ENCODE measurements around the gene NELFA. TPM values are rescaled to one million over a fixed set of nuclear protein-coding genes. Genes with fewer than 3 reads are reported as not detected.

Gene NELFA
- total RNA-seq, 2 donors from 2014 or later: 29.5 to 53.3 TPM

DNA sequence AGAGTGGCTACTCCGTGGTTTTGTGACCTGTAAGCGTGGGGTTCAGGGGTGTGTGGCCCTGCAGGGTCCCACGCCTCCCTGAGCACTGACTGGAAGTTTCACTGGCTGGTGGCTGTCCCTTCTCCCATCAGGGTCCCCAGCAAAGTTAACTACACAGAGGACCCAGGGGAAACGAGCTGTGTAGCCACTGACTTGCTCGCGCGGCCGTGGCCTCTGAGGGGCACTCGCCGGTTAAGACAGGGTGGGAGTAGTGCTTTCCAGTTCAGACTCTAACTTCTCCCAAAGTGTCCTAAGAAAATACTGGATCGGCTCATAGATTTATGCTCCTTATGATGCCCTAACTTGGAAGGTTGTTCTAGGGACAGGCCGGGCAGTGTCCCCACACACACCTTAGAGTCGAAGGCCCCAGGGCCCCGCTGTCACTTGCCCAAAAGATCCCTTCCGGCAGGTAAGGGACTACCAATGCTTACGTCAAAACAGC lies 28.2 kb downstream of the NELFA start:
- WGBS: 93% methylated on average over 16 of the region's 16 CpGs
- Histone ChIP-seq H3K27ac (no peak overlapping the region), H3K9me3 (no peaks in the 10 kb centered on the region), H3K4me3 (no peak overlapping the region), H3K36me3 (peaks cover 4 to 7% of the 10 kb centered on the region in 2 donors), H3K4me1 (replicated peaks) (no peaks in the 10 kb centered on the region), H3K27me3 (replicated peaks; ENCODE audit: insufficient read depth) (no peaks in the 10 kb centered on the region)
- TF ChIP-seq, protein P1, sequence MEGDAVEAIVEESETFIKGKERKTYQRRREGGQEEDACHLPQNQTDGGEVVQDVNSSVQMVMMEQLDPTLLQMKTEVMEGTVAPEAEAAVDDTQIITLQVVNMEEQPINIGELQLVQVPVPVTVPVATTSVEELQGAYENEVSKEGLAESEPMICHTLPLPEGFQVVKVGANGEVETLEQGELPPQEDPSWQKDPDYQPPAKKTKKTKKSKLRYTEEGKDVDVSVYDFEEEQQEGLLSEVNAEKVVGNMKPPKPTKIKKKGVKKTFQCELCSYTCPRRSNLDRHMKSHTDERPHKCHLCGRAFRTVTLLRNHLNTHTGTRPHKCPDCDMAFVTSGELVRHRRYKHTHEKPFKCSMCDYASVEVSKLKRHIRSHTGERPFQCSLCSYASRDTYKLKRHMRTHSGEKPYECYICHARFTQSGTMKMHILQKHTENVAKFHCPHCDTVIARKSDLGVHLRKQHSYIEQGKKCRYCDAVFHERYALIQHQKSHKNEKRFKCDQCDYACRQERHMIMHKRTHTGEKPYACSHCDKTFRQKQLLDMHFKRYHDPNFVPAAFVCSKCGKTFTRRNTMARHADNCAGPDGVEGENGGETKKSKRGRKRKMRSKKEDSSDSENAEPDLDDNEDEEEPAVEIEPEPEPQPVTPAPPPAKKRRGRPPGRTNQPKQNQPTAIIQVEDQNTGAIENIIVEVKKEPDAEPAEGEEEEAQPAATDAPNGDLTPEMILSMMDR (IDR thresholded peaks at IDR 0.05): no peak
- no peak for TF ChIP-seq POLR2AphosphoS5 (IDR thresholded peaks at IDR 0.05)
- TF ChIP-seq POLR2A (IDR thresholded peaks at IDR 0.05): no peak
- DNase-seq (ENCODE audit: low spot score): no peak
- intact Hi-C loops (cut with DNase I): no loop called here

DNA sequence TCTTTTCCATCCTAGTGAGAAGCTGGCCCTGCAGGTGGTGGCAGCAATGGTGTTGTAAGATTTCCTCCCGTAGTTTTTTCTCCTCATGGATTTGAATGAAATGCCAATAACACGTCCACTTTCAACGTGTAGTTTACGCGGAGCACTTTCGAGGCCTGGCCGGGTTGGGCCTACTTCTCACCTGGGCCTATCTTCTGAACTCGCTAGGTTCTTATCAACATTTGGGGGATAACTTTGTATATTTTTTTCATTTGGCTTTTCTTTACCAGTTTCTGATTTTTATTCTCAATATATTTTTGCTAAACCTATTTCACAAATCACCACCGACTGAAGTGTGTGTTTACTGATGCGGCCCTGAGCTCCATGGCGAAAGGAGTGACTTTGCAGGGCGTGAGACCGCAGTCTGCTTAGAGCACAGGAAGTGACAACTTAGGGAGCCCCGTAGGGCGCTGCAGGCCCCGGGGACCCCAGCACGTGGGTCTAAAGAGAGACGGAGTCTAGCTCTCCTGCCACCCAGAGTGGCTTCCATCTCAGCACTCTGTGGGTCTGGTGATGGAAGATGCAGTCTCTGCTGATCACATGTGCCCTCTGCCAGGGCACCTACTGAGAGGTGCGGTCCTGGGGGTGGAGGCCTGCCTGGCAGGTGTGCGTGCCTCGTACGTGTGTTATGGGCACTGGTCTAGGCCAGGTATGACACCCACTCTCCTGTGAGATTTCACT lies 29.1 kb downstream of the NELFA start:
- intact Hi-C loops (cut with DNase I): no loop called here
- Histone ChIP-seq H3K9me3 (no peaks in the 10 kb centered on the region), H3K36me3 (peaks cover 3 to 4% of the 10 kb centered on the region in 2 donors), H3K4me1 (replicated peaks) (no peaks in the 10 kb centered on the region), H3K4me3 (no peak overlapping the region), H3K27me3 (replicated peaks; ENCODE audit: insufficient read depth) (no peaks in the 10 kb centered on the region), H3K27ac (no peak overlapping the region)
- 82% methylated on average over 22 of the region's 22 CpGs for WGBS
- no peak for DNase-seq (ENCODE audit: low spot score)
- TF ChIP-seq, protein P1 (IDR thresholded peaks at IDR 0.05): no peak
- no peak for TF ChIP-seq POLR2AphosphoS5 (IDR thresholded peaks at IDR 0.05)
- TF ChIP-seq POLR2A (IDR thresholded peaks at IDR 0.05): no peak

DNA sequence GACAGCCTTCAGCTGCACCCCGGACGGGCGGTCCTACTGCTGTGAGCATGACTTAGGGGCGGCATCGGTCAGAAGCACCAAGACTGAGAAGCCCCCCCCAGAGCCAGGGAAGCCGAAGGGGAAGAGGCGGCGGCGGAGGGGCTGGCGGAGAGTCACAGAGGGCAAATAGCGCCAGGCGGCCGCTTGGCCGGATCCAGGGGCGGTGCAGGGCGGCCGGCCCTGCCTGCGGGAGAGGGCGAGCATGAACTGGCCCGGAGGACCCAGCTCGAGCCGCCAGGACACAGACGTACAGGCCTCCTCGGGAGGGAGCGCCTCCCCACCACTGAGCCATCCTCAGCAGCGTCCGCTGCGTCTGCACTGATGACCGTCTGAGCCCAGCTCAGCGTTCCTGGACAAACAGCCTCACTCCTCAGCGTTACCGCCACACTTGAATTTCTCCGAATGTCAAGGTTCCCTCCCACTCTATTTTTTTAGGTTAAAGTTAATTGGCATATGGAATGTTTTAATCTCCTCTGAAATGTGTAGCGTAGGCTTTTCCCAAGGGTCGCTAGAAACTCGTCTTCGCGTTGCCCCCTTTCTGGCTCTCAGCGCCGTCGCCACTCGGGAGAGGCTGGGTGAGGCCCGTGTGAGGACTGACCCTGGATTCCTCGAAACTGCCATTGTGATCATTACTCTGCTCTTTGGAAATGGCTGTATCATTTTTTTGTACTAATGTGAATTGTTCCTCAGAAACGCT lies 29.9 kb downstream of the NELFA start:
- H3K4me3 ChIP-seq: no peak overlapping the region
- TF ChIP-seq POLR2A (IDR thresholded peaks at IDR 0.05) (no peak), POLR2AphosphoS5 (IDR thresholded peaks at IDR 0.05) (no peak)
- TF ChIP-seq, protein P1 (IDR thresholded peaks at IDR 0.05): no peak
- no peaks in the 10 kb centered on the region for H3K27me3 ChIP-seq (replicated peaks; ENCODE audit: insufficient read depth)
- no peak overlapping the region for H3K27ac ChIP-seq
- no peaks in the 10 kb centered on the region for H3K9me3 ChIP-seq
- WGBS: 90% methylated on average over 45 of the region's 45 CpGs
- peaks cover 2 to 4% of the 10 kb centered on the region in 2 donors for H3K36me3 ChIP-seq
- H3K4me1 ChIP-seq (replicated peaks): no peaks in the 10 kb centered on the region
- intact Hi-C loops (cut with DNase I): no loop called here
- no peak for DNase-seq (ENCODE audit: low spot score)

DNA sequence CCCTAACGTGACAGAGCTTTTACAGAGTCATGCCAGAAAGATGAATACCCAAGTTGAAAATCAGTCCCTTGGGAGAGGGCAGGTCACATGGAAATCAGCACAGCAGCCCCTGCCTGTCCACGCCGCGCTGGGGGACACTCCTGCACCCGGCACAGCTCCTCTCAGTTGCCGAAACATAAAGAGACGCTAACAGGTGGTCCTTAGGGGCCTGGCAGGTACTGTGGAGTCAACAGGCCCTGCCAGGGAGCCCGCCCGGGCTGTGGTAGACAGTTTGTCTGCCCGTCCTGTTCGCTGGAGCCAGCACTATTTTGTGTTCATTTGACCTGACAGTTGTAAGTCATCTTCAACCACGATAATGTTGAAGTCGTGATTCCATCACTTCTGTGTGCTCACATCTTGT lies 30.5 kb downstream of the NELFA start:
- intact Hi-C loops (cut with DNase I): no loop called here
- no peaks in the 10 kb centered on the region for H3K36me3 ChIP-seq
- 94% methylated on average over 13 of the region's 13 CpGs for WGBS

More for the DNA sequence above, 30.5 kb downstream of the NELFA start:
- DNase-seq (ENCODE audit: low spot score): no peak
- H3K27ac ChIP-seq: no peak overlapping the region
- H3K4me1 ChIP-seq (replicated peaks): no peaks in the 10 kb centered on the region
- H3K9me3 ChIP-seq: no peaks in the 10 kb centered on the region
- TF ChIP-seq, protein P1 (IDR thresholded peaks at IDR 0.05): no peak
- TF ChIP-seq POLR2AphosphoS5 (IDR thresholded peaks at IDR 0.05) (no peak), POLR2A (IDR thresholded peaks at IDR 0.05) (no peak)
- H3K4me3 ChIP-seq: no peak overlapping the region
- H3K27me3 ChIP-seq (replicated peaks; ENCODE audit: insufficient read depth): no peaks in the 10 kb centered on the region
